ENCODE data around the gene GPR150.
A peak's percentile ranks its signal among the peaks of the same experiment; 100 is the strongest.
"Not testable (repeated sequence)": the region's sequence is repeated elsewhere in the genome, so short reads cannot be mapped to it uniquely, and the experiment has no call there.

GPR150 gene

DNA sequence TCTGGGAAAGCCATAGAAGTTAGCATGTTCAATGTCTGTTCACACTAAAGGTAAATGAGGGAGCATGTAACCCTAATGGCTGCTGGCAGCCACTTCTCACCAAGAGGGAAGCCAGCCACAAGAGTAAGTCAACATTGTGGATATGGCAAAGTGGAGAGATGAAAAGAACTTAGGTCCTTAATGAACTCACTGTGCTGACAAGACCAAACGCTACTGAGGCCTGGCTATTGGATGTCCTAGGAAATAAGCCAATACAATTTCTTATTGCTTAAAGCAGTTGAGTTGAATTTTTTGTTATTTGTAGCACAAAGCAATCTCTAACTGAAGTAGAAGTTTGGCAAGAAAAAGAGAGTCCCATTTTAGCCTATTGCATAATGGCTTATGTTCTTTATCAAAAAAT is 6.8 kb downstream of the GPR150 start:
- no peak for DNase-seq

DNA sequence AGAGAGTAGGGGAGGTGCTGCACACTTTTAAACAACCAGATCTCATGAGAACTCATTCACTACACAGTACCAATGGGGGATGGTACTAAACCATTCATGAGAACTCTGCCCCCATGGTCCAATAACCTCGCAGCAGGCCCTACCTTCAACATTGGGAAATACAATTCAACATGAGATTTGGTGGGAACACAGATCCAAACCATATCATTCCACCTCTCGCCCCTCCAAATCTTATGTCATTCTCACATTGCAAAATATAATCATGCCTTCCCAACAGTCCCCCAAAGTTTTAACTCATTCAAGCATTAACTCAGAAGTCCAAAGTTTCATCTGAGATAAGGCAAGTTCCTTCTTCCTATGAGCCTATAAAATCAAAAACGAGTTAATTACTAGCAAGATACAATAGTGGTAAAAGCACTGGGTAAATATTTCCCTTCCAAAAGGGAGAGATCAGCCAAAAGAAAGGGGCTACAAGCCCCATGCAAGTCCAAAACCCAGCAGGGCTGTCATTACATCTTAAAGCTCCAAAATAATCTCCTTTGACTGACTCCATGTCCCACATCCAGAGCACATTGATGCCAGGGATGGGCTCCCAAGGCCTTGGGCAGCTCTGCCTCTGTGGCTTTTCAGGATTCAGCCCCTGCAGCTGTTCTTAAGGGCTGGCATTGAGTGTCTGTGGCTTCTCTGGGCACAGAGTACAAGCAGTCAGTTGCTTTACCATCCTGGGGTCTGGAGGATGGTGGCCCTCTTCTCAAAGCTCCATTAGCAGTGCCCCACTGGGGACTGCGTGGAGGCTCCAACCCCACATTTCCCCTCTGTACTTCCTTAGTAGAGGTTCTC is 8.3 kb downstream of the GPR150 start:
- DNase-seq = no peak

DNA sequence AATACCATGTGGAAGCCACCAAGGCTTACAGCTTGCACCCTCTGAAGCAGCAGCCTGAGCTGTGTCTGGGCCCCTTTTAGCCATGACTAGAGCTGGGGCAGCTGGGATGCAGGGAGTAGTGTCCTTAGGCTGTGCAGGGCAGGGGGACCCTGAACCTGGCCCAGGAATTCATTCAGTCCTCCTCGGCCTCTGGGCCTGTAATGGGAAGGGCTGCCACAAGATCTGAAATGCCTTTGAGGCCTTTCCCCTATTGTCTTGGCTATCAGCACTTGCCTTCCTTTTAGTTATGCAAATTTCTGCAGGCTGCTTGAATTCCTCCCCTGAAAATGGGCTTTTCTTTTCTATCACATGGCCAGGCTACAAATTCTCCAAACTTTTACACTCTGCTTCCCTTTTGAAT is 9.0 kb downstream of the GPR150 start:
- DNase-seq = no peak

DNA sequence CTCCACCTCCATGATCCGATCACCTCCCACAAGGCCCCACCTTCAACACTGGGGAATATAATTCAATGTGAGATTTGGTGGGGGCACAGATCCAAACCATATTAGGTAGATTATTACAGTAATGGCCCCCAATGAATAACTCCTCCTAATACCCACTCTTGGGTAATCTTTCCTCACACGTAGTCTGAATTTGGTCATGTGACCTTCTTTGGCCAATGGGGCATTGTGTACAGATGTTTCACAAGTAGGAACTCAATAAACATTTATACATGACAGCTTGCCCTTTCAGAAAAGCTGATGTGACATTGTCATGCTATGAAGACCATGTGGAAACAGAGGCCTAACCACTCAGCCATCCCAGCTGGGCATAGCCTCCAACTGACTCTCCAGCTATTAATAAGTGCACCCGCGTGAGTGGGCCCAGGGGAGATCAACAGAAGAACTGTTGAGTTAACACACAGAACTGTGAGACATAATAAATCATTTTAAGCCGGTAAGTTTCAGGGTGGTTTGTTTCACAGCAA is 10.6 kb downstream of the GPR150 start:
- no peak for DNase-seq

DNA sequence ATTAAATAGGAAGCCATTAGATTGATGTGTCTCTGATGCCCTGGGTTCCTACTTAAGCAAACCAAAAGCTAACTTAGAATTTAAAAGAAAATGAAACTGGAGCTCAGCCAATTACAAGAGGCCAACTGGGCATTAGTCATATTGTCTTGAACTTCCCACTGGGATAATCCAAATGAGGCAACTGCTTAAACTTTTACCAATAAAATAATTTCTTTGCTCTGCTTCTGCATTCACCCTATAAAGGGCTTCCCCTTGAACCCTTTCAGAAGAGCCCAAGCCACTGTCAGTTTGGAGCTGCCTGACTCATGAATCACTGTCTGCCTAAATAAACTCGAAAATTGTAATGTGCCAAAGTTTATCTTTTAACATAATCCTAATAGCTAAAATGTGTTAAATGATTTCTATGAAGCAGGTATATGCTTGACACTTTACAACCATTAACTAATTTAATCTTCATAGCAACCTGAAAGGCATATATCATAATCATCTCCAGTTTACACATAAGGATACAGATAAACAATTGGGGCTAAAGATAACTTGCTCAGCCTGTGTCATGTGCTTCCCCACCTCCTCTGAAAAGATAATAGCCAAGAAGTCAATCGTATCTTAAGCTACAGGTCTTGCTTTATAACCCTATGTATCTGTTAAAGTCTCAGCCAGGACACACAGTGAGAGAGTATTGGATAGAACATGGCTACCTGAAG is 11.5 kb downstream of the GPR150 start:
- no peak for DNase-seq

DNA sequence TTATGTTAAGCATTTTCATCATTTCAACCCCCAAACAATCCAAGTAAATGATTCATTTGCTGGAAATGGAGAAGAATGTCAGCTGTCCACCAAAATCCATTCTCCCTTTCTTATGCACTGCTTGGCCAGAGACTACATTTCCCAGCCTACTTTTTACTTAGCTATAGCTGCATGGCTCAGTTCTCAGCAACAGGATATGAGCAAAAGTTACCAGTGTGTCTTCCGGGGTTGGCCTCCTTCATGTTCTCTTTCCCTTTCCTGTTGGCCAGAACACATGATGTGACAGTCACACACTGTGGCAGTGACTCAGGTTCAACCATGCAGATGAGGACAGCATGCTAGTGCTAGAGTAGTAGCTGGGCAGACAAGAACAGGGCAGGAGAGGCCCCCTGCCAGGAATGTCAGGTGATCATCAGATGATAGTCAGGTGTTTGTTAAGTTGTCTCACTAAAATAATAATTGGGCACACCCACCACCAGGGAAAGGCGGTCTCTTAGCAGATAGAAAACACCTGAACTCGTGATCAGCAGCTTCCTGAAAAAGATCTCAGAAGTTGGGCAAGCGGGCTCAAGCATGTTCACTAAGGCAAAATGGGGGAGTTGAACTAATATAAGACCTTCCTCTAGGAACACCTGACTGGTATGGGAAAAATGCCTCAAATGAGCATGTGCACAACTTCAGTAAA is 12.2 kb downstream of the GPR150 start:
- DNase-seq = no peak

DNA sequence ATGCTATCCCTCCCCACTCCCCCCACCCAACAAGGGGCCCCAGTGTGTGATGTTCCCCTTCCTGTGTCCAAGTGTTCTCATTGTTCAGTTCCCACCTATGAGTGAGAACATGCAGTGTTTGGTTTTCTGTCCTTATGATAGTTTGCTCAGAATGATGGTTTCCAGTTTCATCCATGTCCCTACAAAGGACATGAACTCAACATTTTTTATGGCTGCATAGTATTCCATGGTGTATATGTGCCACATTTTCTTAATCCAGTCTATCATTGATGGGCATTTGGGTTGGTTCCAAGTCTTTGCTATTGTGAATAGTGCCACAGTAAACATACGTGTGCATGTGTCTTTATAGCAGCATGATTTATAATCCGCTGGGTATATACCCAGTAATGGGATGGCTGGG is 13.1 kb downstream of the GPR150 start:
- not testable (repeated sequence) for DNase-seq

DNA sequence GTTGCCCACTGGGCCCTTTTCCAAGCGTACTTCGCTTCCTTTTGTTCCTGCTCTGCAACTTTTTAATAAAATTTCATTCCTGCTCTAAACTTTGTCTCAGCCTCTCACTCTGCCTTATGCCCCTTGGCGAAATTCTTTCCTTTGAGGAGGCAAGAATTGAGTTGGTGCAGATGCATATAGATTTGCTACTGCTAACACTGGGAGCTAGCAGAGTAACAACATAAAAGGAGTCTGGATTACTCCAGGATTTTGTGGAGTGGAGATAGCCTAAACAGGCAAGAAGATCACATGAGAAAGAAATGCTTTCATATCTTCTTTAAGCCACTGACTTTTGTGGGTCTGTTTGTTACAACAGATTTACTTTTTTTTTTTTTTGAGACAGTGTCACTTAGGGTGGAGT is 13.8 kb downstream of the GPR150 start:
- no peak for DNase-seq

DNA sequence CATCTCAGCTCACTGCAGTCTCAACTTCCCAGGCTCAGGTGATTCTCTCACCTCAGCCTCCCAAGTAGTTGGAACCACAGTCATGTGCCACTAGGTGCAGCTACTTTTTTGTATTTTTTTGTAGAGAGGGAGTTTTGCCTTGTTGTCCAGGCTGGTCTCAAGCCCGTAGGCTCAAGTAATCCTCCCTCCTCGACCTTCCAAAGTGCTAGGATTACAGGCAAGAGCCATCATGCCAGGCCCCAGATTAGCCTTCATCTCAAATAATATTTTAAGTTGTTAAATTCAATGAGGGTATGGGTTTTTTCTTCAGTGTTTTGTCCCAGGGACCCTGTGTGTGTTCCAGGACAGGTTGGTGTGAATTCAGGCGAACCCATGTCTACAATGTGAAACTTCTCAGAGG is 14.2 kb downstream of the GPR150 start:
- no peak for DNase-seq

DNA sequence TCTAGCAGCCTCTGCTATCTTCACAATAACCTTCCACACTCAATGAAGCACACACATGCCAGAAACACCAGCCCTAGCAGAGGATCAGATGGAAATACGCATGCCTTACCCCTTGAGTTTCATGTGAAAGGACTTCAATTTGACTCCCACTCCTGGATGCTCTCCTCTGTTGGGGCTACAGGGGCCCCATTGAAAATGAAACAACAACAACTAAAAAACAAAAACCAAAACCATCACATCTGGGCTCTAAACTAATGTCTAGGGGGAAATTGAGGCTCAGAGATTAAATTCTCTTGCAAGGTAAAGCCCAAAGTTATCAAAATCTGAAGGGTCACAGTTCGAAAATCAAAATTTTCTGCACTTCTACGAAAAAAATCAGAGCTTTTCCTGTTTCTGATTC is 18.7 kb downstream of the GPR150 start:
- no peak for DNase-seq

DNA sequence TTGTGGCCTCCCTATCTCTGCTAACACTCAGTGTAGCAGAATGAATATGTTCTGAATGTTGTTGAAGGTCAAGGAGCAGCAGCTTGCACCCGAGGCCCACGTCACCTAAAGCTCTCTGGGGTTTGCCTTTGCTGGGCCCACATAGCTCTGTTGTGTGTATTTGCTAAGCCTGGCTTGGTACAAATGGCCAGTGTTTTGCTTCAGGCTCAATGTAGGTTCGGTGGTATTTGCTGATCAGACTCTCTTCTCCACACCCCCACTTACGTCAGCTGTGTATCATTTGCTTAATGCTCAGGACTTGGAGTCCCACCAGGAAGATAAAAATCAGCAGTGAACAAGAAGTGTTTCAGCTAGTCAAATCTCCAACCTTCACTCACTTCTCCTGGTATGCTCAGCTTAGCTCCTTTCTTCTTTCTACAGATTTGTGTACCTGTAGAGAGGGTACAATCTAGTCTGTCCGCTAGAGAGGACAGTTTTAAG is 21.9 kb downstream of the GPR150 start:
- no peak for DNase-seq

DNA sequence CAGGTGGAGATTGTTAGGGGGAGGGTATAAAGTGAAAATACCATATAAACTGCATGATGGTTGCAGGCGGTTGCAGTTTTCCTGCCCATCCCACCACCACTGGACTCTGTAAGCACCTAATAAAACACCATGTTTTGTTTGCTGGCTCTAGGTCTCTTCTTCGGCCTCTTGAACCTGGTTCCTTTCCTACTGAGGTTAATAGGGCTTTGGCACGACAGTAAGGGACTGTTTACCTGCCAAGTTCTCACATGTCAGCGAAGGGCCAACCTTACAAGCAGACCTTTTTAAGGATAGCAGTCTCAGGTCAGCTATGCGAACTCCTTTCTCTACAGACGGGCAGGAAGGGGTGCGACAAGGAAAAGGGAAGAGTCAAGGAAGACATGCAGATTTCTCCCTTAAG is 23.3 kb downstream of the GPR150 start:
- no peak for DNase-seq

DNA sequence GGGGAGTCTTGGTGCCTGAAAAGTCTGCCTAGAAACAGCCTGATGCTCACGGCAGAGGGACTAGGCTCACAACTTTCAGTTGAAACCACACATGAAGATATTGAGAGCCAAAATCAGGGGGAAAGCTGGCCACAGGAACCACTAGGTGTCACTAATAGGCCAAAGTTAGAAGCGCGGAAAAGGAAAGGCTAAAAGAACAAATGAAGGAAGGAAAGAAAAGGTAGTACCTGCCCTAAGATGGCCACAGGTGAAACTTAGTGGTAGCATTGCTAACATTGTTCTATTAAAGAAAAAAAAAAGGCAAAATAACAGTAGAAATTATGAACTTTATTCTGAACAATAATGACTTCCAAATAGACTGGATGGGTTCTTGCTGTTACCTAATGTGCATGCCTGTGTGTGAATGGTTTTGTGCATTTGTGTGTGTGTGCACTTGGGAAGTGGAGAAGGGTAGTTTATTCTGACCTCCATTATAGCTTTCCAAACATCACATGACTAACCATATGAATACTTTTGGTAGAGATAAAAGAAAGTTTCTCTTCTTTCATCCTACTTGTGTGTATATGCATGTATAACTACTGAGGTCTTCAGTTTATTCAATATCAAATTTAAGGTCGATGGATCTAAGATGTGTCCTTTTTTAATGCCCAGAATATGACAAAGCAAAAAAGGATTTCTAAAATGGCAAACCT is 24.6 kb downstream of the GPR150 start:
- peak; percentile 26 for DNase-seq

DNA sequence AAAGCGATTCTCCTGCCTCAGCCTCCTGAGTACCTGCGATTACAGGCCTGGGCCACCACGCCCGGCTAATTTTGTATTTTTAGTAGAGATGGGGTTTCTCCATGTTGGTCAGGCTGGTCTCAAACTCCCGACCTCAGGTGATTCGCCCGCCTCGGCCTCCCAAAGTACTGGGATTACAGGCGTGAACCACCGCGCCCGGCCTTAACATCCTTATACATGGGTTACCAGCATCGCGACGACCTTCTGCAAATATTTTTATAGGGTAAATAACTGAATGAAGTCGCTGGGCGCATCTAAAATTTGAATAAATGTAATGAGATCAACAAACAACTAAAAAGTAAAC is 26.3 kb downstream of the GPR150 start:
- not testable (repeated sequence) for DNase-seq

DNA sequence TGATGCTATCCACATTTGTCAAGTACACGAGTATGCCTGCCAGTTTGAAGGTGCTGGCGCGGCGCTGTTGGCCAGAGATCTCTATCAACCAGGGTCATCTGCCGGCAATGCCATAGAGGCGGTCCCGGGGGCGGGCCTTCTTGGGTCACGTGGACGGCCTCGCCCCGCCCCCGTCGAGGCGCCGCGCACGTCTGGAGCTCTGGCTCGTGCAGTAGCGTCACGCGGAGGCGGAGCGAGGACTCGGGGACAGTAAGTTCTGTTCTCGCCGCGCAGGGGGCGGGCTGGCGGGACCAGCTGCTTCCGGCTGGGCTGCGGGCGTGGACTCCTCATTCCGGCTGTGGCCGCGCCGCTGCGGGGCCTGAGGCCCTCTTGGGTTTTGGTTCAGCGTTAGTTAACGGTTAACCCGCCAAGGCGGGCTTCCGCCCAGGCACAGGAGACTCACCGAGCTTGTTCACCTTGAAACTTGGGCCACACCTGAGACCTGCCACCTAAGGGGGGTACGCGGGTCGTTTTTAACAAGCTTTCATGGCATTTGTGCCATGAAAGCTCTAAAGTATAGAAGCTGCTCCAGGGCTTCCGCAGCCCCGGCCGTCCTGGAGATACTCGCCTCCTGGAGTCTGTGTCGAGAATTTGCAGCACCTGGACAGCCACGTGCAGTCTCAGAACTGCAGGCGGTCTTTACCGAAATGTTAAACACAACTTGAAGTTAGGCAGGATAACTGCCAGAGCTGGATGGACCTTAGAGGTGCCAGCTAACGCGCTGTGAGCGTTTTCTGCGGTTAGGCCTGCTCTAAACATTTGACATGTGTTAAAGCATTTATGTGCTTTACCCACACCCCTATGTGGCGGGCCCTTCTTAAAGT is 26.9 kb downstream of the GPR150 start, which contains the start of gene RFESD:
TSS of gene RFESD (plus strand) at position 209 of the 863 bp plus-strand sequence. CDS start 5,495 bp downstream, outside the sequence.
- peak; percentile 57 for DNase-seq

DNA sequence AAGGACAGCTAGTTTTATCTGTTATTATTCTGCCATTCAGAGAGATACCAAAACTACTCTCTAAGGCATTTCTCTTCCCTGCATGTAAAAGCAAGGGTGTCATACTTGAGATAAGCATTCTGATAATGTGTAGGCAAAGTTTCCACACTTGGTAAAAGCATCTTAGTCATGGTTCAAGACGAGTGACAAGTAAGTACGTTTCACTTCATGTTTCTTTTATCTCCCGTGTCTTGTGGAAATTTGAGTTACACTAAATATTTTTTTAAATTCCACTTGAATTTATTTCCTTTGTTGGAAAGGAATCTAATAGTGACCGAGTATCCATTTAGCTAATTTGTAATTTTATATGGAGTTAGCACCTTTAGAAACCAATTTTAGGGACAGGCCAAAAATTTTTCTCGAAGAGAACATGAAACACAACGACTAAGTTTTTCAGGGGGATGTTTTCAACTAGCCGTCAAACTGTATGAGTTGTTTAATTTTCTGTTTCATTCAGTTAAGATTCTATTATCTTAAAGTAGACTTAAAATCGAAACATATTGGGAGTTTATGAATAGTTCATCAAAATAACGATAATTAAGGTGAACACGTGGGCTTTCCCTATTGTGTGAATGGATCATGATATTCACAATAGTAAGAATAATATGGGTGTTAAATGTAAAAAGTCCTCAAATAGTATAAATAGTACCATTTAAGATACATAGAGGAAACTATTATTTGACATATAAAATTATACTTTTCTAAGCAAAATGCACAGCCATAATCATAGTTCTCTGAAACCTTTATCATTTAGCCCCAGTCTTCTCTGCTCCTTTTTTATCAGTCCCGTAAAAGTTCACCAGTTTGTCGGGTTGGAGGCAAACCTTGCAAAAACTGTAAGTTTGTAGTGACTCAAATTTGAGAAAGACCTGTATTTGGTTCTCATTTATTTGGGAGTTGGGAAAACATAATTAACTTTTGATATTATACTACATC is 28.3 kb downstream of the GPR150 start:
- DNase-seq = no peak

DNA sequence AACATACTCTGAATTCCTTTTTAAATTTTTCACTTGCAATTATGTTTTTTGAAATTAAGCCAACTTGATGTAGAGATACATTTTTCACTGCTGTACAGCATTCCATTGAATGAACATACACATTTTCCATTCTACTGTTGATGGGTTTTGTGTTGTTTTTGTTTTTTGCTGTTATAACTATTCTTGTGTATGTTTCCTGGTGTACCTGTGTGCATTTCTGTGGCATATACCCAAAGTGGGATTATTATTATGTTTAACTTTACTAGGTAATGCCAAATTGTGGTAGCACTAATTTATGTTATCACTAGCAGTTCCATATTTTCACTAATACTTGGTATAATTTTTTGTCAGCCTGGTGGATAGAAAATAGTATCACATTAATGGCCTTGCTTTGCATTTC is 29.4 kb downstream of the GPR150 start:
- DNase-seq = no peak

DNA sequence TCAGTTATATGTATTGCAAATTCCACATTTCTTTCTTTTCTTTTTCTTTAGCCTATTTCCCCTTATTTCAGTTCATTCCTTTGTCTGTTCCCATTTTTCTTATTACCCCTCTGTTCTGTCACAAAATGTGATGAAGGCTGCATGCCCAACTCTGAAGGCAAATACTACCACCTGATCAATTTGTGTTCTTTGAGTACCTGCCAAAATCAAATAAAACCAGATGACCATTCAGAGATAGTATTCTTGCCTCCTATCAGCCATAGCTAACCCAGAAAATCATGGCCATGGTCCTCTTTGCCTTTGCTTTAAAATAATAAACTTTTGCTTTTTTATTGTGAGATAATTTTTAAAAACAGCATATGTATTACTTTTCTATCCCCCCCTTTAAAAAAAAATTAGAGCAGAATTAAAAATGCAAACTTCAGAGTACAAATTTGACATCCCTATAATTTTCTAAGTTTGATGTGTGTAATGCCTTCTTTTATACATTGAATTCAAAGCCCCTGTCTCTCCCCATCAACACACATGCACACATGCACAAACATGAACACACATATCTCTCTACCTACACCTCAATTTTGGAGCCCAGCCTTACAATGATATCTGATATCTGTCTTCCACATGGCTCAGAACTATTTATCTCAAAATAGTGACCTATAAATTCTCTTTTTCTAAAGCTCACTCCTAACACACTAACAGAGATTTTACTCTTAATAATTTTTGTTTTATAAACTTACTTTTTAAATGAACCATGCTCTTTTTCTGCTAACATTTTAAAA is 30.1 kb downstream of the GPR150 start:
- no peak for DNase-seq

DNA sequence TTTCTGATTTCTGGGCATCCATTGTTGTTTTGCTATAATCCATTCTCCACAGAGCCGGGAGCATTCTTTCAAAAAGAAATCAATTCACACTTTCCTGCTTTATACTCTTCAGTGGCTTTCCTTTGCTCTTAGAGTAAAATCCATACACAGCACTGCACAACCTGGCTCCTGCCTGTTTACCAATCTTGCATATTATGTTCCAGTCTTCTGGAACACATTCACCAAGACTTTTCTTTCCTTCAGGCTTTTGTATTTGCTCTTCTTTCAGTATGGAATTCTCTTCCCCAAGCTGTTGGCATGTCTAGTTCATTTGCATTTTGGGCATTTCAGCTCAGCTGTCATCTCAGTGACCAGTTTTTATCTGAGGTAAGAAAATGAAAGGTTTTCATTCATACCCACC is 33.0 kb downstream of the GPR150 start:
- DNase-seq = no peak

DNA sequence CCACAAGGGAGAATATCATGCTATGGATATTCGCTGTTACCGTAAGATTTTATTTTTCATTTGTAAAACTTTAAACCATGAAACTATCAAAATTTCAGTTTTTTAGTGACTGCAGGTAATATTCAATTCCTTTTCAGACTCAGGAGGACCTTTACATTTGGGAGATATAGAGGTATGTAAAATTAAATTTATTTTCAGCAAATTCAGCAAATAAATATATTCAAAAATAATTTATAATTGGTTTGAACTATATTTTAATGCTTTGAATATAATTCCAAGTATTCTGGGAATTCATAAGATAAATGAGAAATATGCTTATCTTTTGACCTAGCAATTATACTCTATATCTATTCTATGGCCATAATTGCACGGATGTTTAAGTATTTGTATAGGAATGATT is 34.3 kb downstream of the GPR150 start:
- DNase-seq = no peak

Data from KG1 (cell line).